ENCODE measurements around the gene FES. TPM values are rescaled to one million over a fixed set of nuclear protein-coding genes. Genes with fewer than 3 reads are reported as not detected.

FES gene
- total and polyA plus RNA-seq, 10 of the 15 experiments (the other 5 are each of a cell fraction or from before 2014, with no cell fraction given), result 0.07 to 23.9 (median 9.9) TPM

DNA sequence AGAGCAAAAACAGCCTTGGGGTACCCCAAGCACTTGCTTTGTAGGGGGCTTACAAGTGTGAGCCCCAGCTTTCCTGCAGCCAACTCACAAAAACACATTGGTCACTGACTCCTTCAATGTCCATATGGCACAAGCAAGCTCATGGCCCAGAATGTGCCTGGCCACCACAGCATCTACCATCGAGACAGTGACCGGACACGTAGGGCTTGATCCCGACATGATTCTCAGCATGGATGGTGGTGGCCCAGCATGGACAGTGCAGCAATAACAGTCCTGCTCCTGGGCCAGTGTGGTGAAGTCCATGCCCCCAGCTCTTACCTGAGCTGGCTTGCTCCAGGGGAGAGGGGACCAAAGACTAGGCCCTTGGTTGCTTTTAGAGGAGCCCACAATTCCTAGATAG, 56.7 kb downstream of the FES start (continued):
- TF ChIP-seq FOS (IDR thresholded peaks at IDR 0.05; ENCODE audit: borderline replicate concordance, extremely low read depth, insufficient read length) (no peak), SREBF2 (IDR thresholded peaks at IDR 0.05; ENCODE audit: low read length) (no peak), JUND (IDR thresholded peaks at IDR 0.05; ENCODE audit: low read depth, low read length) (no peak), BHLHE40 (IDR thresholded peaks at IDR 0.05; ENCODE audit: borderline replicate concordance in 1 of 2, low read depth in 2 of 2, low read length in 1 of 2) (no peak)

DNA sequence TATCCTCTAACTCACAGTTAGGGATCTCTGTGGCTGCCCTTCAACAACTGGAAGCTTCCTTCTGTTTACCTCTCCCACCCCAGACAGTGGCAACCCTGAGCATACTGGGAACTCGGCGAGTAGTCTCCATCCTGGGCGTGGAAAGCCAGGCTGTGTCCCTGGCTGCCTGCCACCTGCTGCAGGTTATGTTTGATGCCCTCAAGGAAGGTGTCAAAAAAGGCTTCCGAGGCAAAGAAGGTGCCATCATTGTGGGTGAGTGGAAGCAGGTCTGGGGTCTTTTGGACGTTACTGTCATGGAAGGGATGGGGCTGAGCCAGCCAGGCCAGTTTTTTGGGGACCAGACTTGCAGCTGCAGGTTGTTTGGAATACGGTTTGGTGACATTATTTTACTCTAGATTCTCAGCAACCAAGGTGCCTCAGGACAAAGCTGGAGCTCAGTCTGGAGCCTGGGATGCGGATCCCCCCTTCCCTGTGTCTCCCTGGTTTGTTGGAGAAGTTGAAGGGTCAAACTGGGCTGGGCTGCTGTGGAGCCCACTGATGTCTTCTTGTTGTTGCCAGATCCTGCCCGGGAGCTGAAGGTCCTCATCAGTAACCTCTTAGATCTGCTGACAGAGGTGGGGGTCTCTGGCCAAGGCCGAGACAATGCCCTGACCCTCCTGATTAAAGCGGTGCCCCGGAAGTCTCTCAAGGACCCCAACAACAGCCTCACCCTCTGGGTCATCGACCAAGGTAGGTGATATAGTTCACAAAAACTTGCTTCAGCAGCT, 58.2 kb downstream of the FES start:
- Histone ChIP-seq H3K27ac (ENCODE audit: control insufficient read depth, insufficient read depth) (no peak overlapping the region), H4K20me1 (ENCODE audit: control insufficient read depth, insufficient read depth) (no peaks in the 10 kb centered on the region), H3K9me3 (replicated peaks; ENCODE audit: control insufficient read depth, insufficient read depth, low read length) (no peaks in the 10 kb centered on the region), H3K9ac (ENCODE audit: control insufficient read depth, insufficient read depth, low read length) (no peak overlapping the region), H3K36me3 (ENCODE audit: control insufficient read depth in 2 of 2, insufficient read depth in 2 of 2, low read length in 1 of 2) (peaks cover 17 to 40% of the 10 kb centered on the region in 2 experiments), H3K27me3 (replicated peaks in 1 of 2; ENCODE audit: control insufficient read depth in 2 of 2, insufficient read depth in 2 of 2, low read length in 1 of 2) (no peaks in the 10 kb centered on the region), H2AFZ (ENCODE audit: control insufficient read depth, low read depth, low read length) (no peak overlapping the region), H3K4me2 (ENCODE audit: control insufficient read depth, insufficient read depth) (no peak overlapping the region), H3K4me3 (no peak overlapping the region), H3K79me2 (ENCODE audit: control insufficient read depth, insufficient read depth, low read length) (no peaks in the 10 kb centered on the region), H3K4me1 (ENCODE audit: control insufficient read depth, insufficient read depth, low read length) (no peaks in the 10 kb centered on the region)
- WGBS (ENCODE audit: insufficient coverage, insufficient replicate concordance, low lambda C conversion rate, missing lambda C conversion rate), result 95% methylated on average over 12 of the region's 12 CpGs
- SMC1A ChIA-PET (ENCODE audit: uncharacterized antibody, unreplicated experiment), result no interaction called here
- RAD21 ChIA-PET (ENCODE audit: unreplicated experiment), result no interaction called here
- DNase-seq (ENCODE audit: low read depth, low spot score) (no peak), ATAC-seq (no peak), FAIRE-seq (no peak)
- intact Hi-C loops (cut with micrococcal nuclease; ENCODE audit: unreplicated experiment) (no loop called here), in situ Hi-C loops (cut with MboI) (no loop called here)
- no peak for TF ChIP-seq HDGF (IDR thresholded peaks at IDR 0.05)
- no peak for TF ChIP-seq MYC (IDR thresholded peaks at IDR 0.05; ENCODE audit: insufficient read depth, insufficient read length, insufficient replicate concordance, low read length, severe bottlenecking)
- no peak for TF ChIP-seq SMC3 (IDR thresholded peaks at IDR 0.05; ENCODE audit: borderline replicate concordance, low read length)
- no peak for TF ChIP-seq POLR2A (IDR thresholded peaks at IDR 0.05; ENCODE audit: low read depth, low read length)
- TF ChIP-seq CHD1 (IDR thresholded peaks at IDR 0.05; ENCODE audit: low read depth, low read length), result no peak
- POLR2A ChIA-PET, result interaction anchor here (0.6 to 0.7 kb wide), 2 partner anchors 16 to 26 kb away, joined by 4 to 5 read pairs; no protein-coding TSS in a partner anchor
- BruUV-seq (replicated peaks), result no TSS peak
- CTCF ChIA-PET, result interaction anchor here (0.9 to 2.6 kb wide), 5 partner anchors 8 to 29 kb away, joined by 3 to 16 read pairs (median 4); partner anchors contain the start of genes HDDC3, RCCD1 and UNC45A

Measured in GM12878 (cell line).